NCI-H1930 (cell line): Measurements from ENCODE around the gene DIAPH1.

Experiments used
- DNase-seq, 2 experiments: peaks; one replicate each; lab custom pipeline; 2025; lab: John Stamatoyannopoulos, UW

Gene DIAPH1

GRCh38 chr5:141639357-141640050 is 20.7 kb upstream of the DIAPH1 start:
- no peak for DNase-seq

GRCh38 chr5:141638771-141639170 is 20.0 kb upstream of the DIAPH1 start:
- DNase-seq: no peak

- no peak for DNase-seq
These were observed 19.1 kb upstream of the DIAPH1 start for GRCh38 chr5:141637767-141638419.

DNA sequence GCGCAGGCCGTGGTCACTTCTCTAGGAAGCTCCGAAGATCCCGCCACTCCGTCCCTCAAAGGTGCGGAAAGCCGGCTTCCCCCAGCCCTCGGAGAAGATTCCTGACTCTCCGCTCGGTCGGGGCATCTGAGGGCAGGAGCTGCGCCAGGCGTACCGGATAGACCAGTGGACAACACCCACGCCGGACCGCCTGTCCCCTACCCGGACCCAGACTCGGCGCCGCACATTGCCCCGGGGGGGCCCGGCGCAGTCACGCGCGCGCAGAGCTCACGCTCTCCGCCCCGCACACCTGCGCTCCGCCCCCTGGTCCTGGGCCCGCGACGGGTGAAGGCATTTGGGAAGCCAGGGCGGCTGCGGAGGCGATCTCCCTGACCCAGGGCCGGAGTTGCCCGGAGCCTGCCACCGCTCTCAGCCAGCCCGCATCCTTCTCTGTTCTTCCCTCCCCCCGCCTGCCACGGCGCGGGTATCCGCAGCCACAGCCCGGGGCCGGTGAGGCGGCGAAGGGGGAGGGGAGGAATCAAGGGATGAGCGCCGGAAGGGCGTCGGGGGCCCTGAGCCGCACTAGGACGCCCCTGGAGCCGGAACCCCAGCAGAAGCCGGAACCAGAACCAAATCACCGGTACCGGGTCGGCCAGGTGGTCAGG is 18.4 kb upstream of the DIAPH1 start:
- no peak for DNase-seq

DNA sequence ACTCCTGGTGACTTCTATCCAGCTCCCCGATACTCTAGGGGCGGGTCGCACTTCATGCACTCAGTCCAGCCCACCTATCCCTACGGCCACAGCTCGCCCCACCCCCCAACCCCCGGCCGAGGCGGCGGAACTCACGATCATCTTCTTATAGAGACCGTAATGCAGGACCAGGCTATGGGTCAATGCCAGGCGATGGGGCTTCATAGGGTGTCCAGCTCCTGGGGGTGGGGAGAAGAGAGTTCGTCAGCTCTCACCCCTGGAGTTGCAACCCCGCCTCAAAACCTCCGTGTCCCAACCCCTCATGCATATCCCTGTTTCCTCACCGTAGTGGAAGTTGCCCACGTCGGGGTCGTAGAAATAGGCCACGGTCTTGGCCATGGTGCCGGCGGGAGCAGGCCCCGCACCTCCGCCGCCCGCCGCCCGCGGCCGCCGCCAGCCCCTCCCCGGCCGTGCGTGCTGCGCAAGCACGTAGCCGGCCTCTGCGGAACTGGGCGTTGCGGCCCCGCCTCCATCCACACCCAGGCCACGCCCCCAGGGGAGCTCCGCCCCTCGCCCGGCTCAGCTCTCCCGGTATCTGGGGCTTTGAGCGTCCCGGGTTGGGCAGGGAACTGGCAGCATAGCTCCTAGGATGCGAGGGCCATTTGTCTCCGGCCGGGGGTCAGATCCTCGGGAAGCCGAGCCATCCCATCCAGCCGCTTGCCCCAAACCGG is 17.8 kb upstream of the DIAPH1 start, which contains the start of the genes HDAC3 and RELL2:
Gene HDAC3, minus strand, starts transcription at position 437 of the 710 bp plus-strand sequence. Its CDS starts 59 bp downstream, at position 378.
Gene RELL2, plus strand, starts transcription at position 585 of the 710 bp plus-strand sequence. CDS start 1,229 bp downstream, outside the sequence.
- peak; percentile 44 to 83 for DNase-seq

- no peak for DNase-seq
These were observed 17.3 kb upstream of the DIAPH1 start for GRCh38 chr5:141636106-141636412.

- DNase-seq: no peak
These were observed 16.8 kb upstream of the DIAPH1 start for GRCh38 chr5:141635646-141636045.

DNA sequence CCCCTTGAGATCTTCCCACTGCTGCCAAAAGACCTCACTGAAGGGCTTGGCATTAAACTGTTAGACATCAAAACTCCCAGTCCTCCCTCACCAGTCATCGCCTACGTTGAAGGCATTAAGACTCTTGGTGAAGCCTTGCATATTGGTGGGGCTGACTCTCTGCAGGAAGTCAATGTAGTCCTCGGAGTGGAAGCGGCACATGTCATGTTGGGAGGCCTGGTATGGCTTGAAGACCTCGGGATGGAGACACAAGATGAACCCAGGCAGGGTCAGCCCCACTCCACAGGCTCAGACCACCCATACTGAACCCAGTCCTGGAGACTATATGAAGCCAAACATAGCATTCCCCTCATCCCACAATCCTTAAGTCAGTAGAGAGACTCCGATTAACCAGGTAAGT is 15.9 kb upstream of the DIAPH1 start:
- no peak for DNase-seq

DNA sequence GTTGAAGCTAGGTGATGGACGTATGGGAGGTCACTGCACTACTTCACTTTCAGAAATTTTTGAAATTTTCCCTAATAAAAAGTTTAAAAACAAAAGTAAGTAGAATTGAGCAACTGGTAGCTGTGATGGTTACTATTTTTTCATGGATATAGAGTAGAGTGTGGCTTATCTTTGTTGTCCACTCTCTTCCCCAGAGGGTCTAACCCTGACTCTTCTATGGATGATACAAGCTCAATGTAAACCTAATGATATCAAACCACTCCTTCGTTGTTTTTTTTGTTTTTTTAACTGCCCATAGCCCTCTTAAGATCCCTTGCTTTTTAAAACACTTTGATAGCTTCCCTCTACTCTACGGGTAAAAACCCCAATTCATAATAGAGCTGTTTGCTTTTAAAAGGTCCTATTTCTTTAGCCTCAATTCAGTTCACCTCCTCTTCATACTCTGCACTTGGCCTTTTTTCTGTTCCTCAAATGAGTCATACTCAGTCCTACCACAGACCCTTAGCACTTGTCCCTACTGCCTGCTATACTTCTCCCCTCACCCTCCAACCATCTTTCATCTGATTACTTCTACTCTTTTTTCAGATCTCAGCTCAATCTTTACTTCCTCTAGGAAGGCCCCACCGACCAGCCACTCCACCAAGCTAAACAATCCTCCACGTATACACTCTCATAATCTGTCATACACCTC is 15.2 kb upstream of the DIAPH1 start:
- DNase-seq: no peak

GRCh38 chr5:141632650-141633049 is 13.8 kb upstream of the DIAPH1 start:
- no peak for DNase-seq

DNA sequence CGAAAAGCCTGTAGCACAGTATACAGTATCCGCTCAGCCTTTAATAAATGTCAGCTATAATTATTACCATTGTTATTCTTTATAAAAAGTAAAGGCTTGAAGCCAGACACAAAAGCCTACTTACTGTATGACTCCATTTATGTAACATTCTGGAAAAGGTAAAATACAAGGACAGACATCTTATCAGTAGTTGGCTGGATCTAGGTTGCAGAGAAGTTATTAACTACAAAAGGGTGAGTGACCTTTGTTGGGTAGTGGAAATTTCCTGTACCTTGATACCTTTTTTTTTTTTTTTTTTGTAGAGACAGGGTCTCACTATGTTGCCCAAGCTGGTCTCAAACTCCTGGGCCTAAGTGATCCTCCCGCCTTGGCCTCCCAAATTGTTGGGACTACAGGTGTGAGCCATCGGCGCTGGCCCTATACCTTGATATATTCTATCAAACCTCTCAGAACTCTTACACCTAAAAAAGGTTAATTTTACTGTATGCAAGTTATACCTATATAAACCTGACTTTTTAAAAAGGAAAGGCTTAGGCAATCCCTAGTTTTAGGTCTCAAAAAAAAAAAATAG is 11.9 kb upstream of the DIAPH1 start:
- DNase-seq: no peak

- DNase-seq: no peak
These were observed 9.5 kb upstream of the DIAPH1 start for GRCh38 chr5:141628175-141628788.

GRCh38 chr5:141623611-141624010 is 4.8 kb upstream of the DIAPH1 start:
- DNase-seq: no peak

DNA sequence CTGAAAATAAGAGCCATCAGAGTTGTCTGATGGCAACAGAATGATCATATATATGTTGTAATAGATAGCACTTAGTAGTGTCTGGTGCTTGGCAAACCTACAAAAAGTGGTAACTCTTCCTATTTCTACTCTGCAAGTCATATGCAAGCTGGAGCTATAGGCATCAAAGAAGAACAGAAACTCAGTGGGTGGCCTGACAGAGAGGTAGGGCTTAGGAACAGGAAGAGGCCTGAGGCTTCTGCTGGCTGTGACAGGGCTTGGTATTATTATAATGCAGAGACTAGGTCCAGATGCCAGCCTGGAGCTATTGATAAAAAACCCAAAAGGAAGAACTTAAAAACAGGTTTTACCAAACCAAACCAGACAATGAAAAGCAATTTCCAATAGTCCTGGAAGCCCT is 4.4 kb upstream of the DIAPH1 start:
- DNase-seq: no peak

DNA sequence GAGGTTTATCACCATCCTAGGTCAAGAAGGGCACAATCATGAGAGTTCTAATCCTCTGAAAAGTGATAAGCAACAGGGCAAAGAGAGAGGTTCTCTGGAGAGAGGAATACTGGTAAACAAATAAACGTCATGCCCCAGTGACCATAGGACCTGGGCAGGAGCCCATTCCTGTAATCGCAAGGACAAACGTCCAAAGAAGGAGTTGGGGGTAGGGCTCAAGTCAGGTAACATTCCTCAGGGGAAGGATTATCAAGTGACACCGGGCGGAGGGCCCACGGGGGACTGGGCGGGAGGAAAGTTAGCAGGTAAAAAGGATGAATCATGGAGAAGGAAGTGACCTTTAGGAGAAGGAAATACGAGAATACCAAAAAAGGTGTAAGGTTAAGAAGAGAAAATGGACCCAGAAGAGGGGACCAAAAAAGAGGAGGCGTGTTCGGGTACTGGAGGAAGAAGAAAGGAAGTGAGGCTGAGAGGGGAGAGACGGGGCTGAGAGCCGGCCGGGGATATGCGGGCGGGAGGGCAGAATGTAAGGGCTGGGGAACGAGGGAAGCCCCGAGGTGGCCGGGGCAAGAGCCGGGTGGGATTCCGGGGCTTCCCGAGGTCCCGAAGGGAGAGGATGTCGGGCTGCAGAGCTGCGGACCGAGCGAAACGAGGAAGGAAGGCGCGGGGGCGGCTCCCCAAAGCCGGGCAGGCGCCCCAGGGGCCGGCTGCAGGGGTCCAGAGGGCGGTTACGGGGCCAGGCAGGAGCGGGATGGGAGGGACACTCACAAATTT is 583 bp downstream of the DIAPH1 start:
- no peak for DNase-seq

DNA sequence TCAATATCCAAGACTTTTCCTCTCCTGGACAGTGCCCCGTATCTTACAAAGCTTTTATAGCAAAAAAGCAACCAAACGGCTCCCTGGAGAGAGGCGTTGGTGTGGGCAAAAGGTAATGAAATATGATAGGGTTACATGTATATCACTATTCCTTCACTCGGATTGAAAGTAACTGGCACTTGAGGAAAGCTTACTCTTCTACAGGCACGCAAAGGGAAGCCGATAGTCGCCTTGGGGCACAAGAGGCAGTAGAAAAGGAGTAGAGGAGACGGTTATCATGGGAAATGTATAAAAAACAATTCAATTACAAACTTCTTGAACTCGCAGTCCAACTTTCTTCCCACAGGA is 1.1 kb downstream of the DIAPH1 start:
- no peak for DNase-seq

DNA sequence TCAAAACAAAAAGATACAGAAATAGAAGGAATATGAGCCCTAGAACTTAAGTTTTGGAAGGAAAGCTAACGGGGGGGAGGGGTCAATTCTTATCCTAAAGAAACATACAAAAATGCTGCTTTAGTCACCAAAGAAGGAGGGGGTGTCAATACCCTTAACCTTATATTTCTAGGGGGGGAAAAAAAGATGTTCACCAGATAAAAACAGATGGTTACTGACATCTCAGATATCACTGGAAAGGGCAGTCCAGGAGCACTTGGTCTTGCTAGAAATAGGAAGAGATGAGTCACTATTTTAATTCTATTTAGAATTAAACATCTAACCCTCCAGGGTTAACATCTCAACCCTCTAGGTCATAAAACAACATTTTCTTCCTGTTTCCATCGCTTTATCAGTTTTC is 1.7 kb downstream of the DIAPH1 start:
- DNase-seq: no peak

- DNase-seq: no peak
These were observed 2.6 kb downstream of the DIAPH1 start for GRCh38 chr5:141615991-141616720.

DNA sequence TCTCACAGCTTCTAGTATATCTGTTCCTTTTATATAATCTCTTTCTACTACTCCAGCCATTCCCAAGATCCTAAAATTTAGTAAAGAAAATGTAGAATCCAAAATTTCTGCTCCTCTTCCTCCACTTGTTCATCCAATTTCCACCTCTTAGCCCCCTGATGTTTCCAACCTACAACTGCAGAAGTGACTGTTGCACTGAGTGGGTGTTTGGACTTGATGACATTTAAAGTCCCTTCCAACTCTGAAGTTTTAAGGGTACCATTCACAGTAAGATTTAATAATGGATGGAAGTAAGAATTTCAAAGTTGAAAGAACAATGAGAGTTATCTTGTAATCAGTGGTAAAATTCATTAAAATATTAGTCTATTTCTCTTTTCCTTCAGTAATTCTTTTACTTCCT is 5.5 kb downstream of the DIAPH1 start:
- DNase-seq: no peak

GRCh38 chr5:141611289-141611688 is 7.5 kb downstream of the DIAPH1 start:
- no peak for DNase-seq
